CD4-positive, alpha-beta T cell treated with Interleukin-4 for 1 hour (primary cell): Measurements from ENCODE around the gene TSC1.

Experiments used
- DNase-seq, 2 donors: peaks; one replicate each; pipeline ENCODE4 v3.0.0-alpha.2; 2020 to 2022

TSC1 gene

DNA sequence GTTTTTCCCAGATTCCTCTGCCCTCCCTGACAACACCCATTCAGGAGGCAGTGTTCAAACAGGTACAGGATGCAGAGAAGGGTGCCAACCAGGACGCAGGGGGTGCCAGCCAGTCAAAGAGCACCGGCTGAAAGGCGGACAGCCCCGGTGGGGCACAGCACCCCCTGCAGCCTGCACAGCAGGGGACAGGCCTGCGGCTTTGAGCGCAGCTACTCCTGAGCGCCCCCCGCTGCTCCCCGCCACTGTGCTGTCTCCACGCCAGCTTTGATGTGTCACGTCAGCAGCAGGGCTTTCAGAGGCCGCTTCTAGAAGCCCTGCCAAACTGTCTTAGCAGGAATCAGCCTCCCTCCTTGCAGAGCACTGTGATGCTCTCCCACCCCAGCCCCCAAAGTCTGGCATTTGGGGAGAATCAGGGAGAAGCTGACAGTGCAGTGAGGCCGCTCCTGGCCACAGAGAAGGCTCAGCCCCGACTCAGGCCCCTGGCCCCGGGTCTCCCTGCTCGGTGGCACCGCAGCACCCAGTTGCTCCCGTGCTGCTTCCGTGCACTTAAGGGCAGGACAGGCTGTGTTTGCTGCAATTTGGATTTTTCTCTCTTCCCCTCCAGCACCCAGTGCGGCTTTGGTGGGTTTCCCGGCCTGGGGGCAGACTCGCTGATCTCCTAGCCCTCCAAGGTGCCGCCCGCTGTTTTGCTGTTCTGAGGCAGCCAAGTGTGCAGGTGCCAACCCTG lies 86.6 kb downstream of the TSC1 start:
- DNase-seq: no peak

DNA sequence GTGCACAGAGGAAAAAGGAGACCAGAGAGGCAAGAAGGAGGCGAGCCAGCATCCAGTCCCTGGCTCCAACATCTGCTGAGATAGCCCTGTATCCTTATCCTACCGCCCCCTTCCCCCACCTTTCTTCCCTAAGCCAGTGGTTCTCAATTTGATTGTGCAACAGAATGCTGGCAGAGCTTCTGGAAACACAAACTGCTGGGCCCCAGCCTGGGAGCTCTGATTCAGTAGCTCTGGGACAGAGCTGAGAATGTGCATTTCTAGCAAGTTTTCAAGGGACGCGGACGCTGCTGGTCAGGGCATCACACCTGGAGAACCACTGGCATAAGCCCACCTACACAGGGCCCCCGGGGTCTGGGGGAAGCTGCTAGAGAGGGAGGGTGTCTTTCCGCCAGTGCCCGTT lies 87.4 kb downstream of the TSC1 start:
- no peak for DNase-seq

DNA sequence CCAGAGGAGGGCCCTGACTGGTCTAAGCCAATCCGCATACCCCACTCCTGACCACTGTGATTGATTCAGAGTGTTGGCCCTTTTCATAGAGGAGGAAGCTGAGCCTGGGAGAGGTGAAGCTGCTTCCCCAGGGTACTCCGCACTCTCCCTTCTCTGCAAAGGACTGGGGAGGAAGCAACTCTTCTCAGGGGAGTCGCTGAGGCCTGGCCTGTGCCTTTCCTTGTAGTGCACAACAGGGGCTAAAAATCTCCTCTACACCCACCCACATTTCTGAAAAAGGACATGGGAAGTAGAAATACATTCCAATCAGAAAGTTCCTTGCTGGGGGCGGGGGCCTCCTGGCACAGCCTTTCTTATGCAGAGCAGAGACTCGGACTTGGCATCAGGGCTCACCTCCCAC lies 88.5 kb downstream of the TSC1 start:
- DNase-seq: no peak

DNA sequence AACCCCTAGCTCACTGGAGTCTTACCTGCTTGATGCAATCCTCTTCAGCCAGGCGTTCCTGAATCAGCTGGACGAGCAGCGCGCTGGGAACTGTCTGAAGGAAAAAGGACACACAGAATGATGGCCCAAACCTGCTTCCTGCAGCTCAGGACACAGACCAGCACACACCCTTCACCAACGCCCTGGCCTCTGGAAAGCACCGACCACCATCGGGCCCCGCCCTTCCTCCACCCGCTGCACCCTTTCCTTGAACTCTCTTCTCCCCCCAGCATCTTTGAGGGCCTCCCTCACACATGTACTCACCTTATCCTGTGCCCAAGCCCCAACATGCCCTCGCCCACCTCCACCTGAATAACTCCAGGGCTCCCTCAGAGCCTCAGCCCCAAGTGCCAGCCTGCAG lies 89.6 kb downstream of the TSC1 start:
- DNase-seq: no peak

DNA sequence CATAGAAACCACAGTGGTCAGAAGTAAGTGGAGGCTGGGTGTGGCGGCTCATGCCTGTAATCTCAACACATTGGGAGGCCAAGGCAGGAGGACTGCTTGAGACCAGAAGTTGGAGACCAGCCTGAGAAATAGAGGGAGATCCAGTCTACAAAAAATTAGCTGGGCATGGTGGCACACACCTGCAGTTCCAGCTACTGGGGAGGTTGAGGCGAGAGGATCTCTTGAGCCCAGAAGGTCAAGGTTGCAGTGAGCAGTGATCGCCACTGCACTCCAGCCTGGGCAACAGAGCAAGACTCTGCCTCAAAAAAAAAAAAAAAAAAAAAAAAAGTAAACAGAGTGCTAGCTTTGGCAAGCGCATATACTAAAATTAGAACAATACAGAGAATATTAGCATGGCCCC lies 90.9 kb downstream of the TSC1 start:
- DNase-seq: no peak

DNA sequence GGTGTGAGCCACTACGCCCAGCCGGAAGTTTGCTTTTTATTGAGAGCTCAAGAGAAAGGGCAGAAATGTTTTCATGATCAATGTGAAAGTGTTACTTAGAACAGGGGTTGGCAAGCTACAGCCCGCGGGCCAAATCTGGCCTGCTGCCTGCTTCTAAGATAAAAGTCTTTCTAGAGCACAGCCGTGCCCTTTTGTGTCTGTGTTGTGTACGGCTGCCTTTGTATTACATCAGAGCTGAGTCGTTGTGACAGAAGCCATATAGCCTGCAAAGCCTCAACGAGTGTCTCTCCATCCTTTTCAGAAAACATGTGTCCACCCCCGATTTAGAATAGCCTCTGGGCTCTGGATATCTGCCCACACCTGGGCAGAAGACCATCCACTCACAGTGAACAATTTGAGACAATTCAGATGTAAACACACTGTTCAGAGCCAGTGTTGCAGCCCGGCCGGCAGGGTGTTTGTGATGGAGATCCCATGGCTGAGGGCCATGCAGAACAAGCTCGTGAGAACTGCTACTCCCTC lies 95.2 kb downstream of the TSC1 start:
- DNase-seq: peak in 1 of 2 donors; percentile 6

DNA sequence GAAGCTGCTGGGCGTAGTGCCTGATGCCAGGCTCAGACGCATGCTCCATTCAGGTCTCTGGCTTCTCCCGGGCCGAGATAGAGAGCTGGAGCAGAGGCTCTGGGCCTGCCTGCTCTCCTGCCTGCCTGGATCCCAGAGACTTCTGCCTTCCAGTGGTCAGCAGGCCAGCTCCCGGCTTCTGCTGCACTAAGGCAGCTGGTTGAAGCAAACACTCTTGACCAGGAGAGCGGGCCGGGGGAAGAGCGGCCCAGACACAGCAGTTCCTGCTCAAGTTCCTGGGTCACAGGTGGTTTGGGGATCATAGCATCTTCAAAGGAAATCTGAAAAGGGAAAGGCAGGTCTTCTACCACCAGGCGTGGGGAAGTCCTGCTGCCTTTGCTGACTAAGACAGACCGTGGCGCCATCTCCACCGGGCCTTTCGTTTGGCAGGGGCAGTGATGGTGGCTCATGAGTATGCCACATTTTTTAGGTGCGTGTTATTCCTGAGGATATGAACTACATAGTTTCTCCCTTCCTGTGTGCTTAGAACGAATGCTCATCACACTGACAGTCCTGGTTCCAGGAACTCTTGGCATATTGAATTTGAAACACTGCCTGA lies 97.4 kb downstream of the TSC1 start:
- DNase-seq: no peak

DNA sequence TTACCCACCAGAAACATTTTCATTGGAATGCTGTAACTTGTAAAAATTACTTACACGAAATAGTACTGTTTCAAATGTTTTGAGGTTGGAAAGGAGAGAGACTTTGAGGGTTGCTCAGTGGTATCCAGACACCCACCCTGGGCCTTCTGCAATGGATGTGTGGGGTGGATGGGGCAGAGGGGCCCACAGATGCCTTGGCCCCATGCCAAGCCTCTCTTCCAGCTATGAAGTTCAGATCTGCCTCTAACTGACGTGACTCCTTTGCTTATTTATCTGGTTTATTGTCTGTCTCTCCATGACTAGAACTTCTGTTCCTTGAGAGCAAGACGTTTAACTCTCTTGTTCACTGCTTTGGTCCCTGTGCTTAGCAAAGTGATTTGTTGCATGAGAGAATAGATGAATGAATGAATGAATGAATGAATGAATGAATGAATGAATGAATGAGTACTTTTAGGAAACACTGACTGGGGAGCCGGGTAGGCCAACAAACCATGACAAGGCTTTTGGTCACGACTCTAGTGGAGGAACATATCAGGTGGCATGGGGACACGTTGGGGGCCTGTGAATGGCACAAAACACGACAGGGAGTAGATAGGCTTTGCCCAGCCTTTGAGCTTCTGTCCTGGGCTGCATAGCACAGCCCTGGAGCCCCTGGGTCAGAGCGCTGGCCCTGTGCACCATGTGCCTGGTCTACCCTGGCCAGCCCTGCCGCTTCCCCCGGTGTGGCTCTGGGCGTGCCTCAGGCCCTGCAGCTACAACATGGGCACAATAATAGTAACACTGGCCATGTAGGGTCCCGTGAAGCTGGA lies 98.1 kb downstream of the TSC1 start:
- no peak for DNase-seq

DNA sequence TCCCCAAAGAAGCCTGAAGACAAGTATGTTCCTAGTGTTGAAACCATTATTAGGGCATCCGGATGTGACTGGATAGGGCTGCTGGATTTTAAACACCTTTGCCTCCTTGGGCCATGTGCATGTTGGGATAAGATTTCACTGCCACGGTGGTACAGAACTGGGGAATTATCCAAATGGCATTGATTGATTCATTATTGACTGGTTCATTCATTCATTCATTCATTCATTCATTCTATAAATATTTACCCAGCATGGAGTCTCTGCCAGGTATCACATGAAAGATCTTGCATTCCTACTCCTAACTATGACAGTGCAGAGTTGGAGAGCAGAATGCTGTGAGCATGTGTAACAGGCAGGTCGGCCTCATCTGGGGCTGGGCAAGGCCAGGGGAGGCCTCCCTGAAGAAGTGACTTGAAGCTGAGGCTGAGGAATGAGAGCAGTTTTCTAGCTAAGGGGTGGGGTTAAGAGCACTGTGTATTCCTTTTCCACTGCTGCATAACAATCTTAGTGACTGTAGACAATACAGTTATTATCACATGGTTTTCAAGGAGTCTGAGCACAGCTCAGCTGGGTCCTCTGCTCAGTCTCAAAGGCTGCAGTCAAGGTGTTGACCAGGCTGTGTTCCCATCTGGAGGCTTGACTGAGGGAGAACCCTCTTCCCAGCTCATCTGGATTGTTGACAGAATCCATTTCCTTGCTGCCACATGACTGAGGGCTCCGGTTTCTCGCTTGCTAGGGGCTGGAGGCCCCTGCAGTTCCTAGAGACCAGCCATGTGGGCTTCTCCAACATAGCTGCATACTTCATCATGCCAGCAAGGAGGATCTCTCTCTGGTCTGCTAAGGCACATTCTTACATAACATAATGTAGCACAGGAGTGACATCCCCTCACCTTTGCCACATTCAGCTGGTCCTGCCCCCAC lies 102.0 kb downstream of the TSC1 start:
- DNase-seq: no peak
